IMR-90 (cell line): ENCODE results near the gene PPOX. TPM values are rescaled to one million over a fixed set of nuclear protein-coding genes. Genes with fewer than 3 reads are reported as not detected.
A peak's percentile ranks its signal among the peaks of the same experiment; 100 is the strongest.

ENCODE experiments used
- ATAC-seq: fragments of 200-7000 bp; cut with Tn5 transposase; 2 replicates; pipeline ENCODE4 v1.9.1; 2020; ENCODE audit warnings: low read depth, mild to moderate bottlenecking, moderate library complexity
- BruUV-seq: library from RNA; stranded (reverse); fragments of 400-500 nt; replicated peaks from 2 replicates; lab custom pipeline; 2021; lab: Mats Ljungman, UMichigan
- CTCF ChIA-PET: fragments of 300-600 bp; formaldehyde crosslinking; extraction: SDS; loops from one replicate; lab custom pipeline; 2021; ENCODE audit warnings: antibody characterized with exemption; lab: Yijun Ruan, JAX
- POLR2A ChIA-PET: fragments of 300-600 bp; sonication (Branson Sonifier 250); formaldehyde crosslinking; loops from one replicate; lab custom pipeline; 2022; ENCODE audit warnings: antibody characterized with exemption; ENCODE audit not compliant: unreplicated experiment; lab: Charles Lee
- DNase-seq: peaks from one replicate; pipeline ENCODE4 v3.0.0; 2013
- H2AFZ ChIP-seq: replicated peaks from 2 replicates; pipeline ENCODE3; 2013; ENCODE audit warnings: low read length, mild to moderate bottlenecking; ENCODE audit not compliant: poor library complexity
- H2AK5ac ChIP-seq: 2 replicates; pipeline ENCODE4 v1.6.1; 2013; ENCODE audit warnings: low read depth, low read length, inconsistent platforms
- H2AK9ac ChIP-seq: replicated peaks from 2 replicates; pipeline ENCODE3; 2013; ENCODE audit warnings: mild to moderate bottlenecking, low read depth, low read length, moderate library complexity; ENCODE audit not compliant: poor library complexity
- H2BK120ac ChIP-seq: 2 replicates; pipeline ENCODE4 v1.6.1; 2013; ENCODE audit warnings: low read depth, low read length, inconsistent platforms
- H2BK15ac ChIP-seq: 3 replicates; pipeline ENCODE4 v1.6.1; 2013; ENCODE audit warnings: low read depth, low read length, inconsistent platforms
- H2BK20ac ChIP-seq: 2 replicates; pipeline ENCODE4 v1.6.1; 2013; ENCODE audit warnings: low read depth, mild to moderate bottlenecking, inconsistent platforms, low read length, moderate library complexity
- H2BK5ac ChIP-seq: 2 replicates; pipeline ENCODE4 v1.6.1; 2013; ENCODE audit warnings: mild to moderate bottlenecking, low read depth, low read length, inconsistent platforms; ENCODE audit not compliant: poor library complexity, severe bottlenecking
- H3K14ac ChIP-seq: replicated peaks from 2 replicates; pipeline ENCODE4 v1.6.1; 2013; ENCODE audit warnings: low read depth, low read length, inconsistent platforms
- H3K18ac ChIP-seq: 2 replicates; pipeline ENCODE4 v1.6.1; 2013; ENCODE audit warnings: low read depth, low read length, control low read depth
- H3K23ac ChIP-seq: 2 replicates; pipeline ENCODE4 v1.6.1; 2013; ENCODE audit warnings: low read depth, low read length, inconsistent platforms
- H3K27ac ChIP-seq: 2 replicates; pipeline ENCODE4 v1.5.1; 2013; ENCODE audit warnings: mild to moderate bottlenecking, control low read depth, low read length; ENCODE audit not compliant: insufficient read depth
- H3K27me3 ChIP-seq: 2 replicates; pipeline ENCODE4 v1.6.1; 2013; ENCODE audit warnings: low read length; ENCODE audit not compliant: control insufficient read depth, insufficient read depth
- H3K36me3 ChIP-seq: 2 replicates; pipeline ENCODE4 v1.6.1; 2013; ENCODE audit warnings: low read length, mixed read lengths; ENCODE audit not compliant: control insufficient read depth, insufficient read depth
- H3K4ac ChIP-seq: 2 replicates; pipeline ENCODE4 v1.6.1; 2013; ENCODE audit warnings: low read depth, low read length, inconsistent platforms
- H3K4me1 ChIP-seq: 2 replicates; pipeline ENCODE4 v1.6.1; 2013; ENCODE audit warnings: low read length, mixed read lengths; ENCODE audit not compliant: control insufficient read depth, insufficient read depth
- H3K4me2 ChIP-seq: 2 replicates; pipeline ENCODE4 v1.6.1; 2013; ENCODE audit warnings: low read depth, mild to moderate bottlenecking, control low read depth, low read length, moderate library complexity
- H3K4me3 ChIP-seq: 2 replicates; pipeline ENCODE4 v1.5.1; 2013; ENCODE audit warnings: low read depth, mild to moderate bottlenecking, control low read depth, low read length, moderate library complexity; ENCODE audit not compliant: insufficient read depth
- H3K56ac ChIP-seq: 2 replicates; pipeline ENCODE4 v1.6.1; 2013; ENCODE audit warnings: low read length, inconsistent platforms; ENCODE audit not compliant: insufficient read depth; ENCODE audit errors: extremely low read depth
- H3K79me1 ChIP-seq, 2 experiments: 2 replicates each; pipeline ENCODE4 v1.6.1; 2013; ENCODE audit warnings: low read length in 2 of 2, inconsistent platforms in 1 of 2, low read depth in 1 of 2
- H3K9ac ChIP-seq: 2 replicates; pipeline ENCODE4 v1.6.1; 2013; ENCODE audit warnings: low read depth, low read length, control low read depth
- H3K9me1 ChIP-seq: 2 replicates; pipeline ENCODE4 v1.6.1; 2013; ENCODE audit warnings: low read length, inconsistent platforms; ENCODE audit not compliant: insufficient read depth
- H3K9me3 ChIP-seq: 2 replicates; pipeline ENCODE4 v1.6.1; 2013; ENCODE audit warnings: low read length; ENCODE audit not compliant: control insufficient read depth, insufficient read depth
- H4K20me1 ChIP-seq: 2 replicates; pipeline ENCODE4 v1.6.1; 2013; ENCODE audit warnings: low read length, inconsistent platforms; ENCODE audit not compliant: insufficient read depth
- H4K5ac ChIP-seq: 2 replicates; pipeline ENCODE4 v1.6.1; 2013; ENCODE audit warnings: mild to moderate bottlenecking, low read depth, low read length, control low read depth
- H4K8ac ChIP-seq, 2 experiments: 2 replicates each; pipeline ENCODE4 v1.6.1; 2013; ENCODE audit warnings: low read depth in 2 of 2, low read length in 2 of 2, control low read depth in 1 of 2, inconsistent platforms in 1 of 2
- H4K91ac ChIP-seq: 2 replicates; pipeline ENCODE4 v1.6.1; 2013; ENCODE audit warnings: low read depth, low read length, inconsistent platforms; ENCODE audit not compliant: insufficient read depth
- BHLHE40 ChIP-seq: fragments of 150-350 bp; IDR thresholded peaks from 2 replicates; pipeline ENCODE4 v1.6.1; 2016; ENCODE audit warnings: mild to moderate bottlenecking, low read depth, low read length
- CEBPB ChIP-seq: IDR thresholded peaks from 2 replicates; pipeline ENCODE4 v1.6.1; 2012; ENCODE audit warnings: low read depth, low read length, improper control_type of control experiment
- CHD1 ChIP-seq: IDR thresholded peaks from 2 replicates; pipeline ENCODE4 v1.6.1; 2012; ENCODE audit warnings: low read depth, low read length, improper control_type of control experiment
- FOS ChIP-seq: fragments of 150-350 bp; IDR thresholded peaks from 2 replicates; pipeline ENCODE4 v1.6.1; 2016; ENCODE audit warnings: low read depth, low read length
- MAZ ChIP-seq: IDR thresholded peaks from 2 replicates; pipeline ENCODE4 v1.6.1; 2012; ENCODE audit warnings: low read depth, mild to moderate bottlenecking, low read length, improper control_type of control experiment, moderate library complexity, borderline replicate concordance
- MXI1 ChIP-seq: IDR thresholded peaks from 2 replicates; pipeline ENCODE4 v1.6.1; 2012; ENCODE audit warnings: low read depth, mild to moderate bottlenecking, low read length, moderate library complexity, borderline replicate concordance
- NFE2L2 ChIP-seq: fragments of 150-350 bp; IDR thresholded peaks from 2 replicates; pipeline ENCODE4 v1.6.1; 2016; ENCODE audit warnings: low read depth, mild to moderate bottlenecking, low read length
- POLR2A ChIP-seq: IDR thresholded peaks from 2 replicates; pipeline ENCODE4 v1.6.1; 2012; ENCODE audit warnings: mild to moderate bottlenecking, low read depth, low read length
- RFX5 ChIP-seq: IDR thresholded peaks from 2 replicates; pipeline ENCODE4 v1.8.0; 2012; ENCODE audit warnings: low read depth, mild to moderate bottlenecking, low read length, moderate library complexity
- SMC3 ChIP-seq: fragments of 150-350 bp; IDR thresholded peaks from 2 replicates; pipeline ENCODE4 v1.6.1; 2016; ENCODE audit warnings: low read depth, mild to moderate bottlenecking, antibody characterized with exemption, low read length, moderate library complexity
- WGBS, 2 experiments: methylation state at CpG; one replicate each; pipeline versions ENCODE4 v1.1.5 to v1.1.7; 2013; ENCODE audit warnings: missing lambda C conversion rate in 2 of 2; ENCODE audit not compliant: insufficient read length in 1 of 2; ENCODE audit errors: extremely low coverage in 2 of 2; 5-methylcytosine and 5-hydroxymethylcytosine counted together
- dilution Hi-C: fragments of 300-500 bp; cut with HindIII; formaldehyde crosslinking; loops from one replicate; pipeline ENCODE4 v1.14.3; 2018; ENCODE audit warnings: low sequenced_read_pairs; ENCODE audit not compliant: unreplicated experiment
- in situ Hi-C: fragments of 300-500 bp; cut with MboI; formaldehyde crosslinking; loops from 3 replicates; pipeline ENCODE4 v1.14.3; 2019; ENCODE audit warnings: low sequenced_read_pairs, inconsistent platforms, mixed read lengths
- intact Hi-C: fragments of 100-400 bp; cut with micrococcal nuclease; formaldehyde crosslinking; loops from 2 replicates; pipeline ENCODE4 v1.10.0; 2022
- polyA plus RNA-seq, 3 experiments: library from polyadenylated mRNA; depleted of rRNA; stranded (reverse); fragments of >200 nt; gene quantifications; 2 replicates each; pipeline ENCODE4 v1.2.3, GENCODE V29; 2012; ENCODE audit warnings: low replicate concordance in 1 of 3
- total RNA-seq: library from RNA; depleted of rRNA; stranded (reverse); fragments of >200 nt; gene quantifications from 2 replicates; pipeline ENCODE4 v1.2.3, GENCODE V29; 2012

The PPOX gene
- total and polyA plus RNA-seq, 2 of the 4 experiments (the other 2 are of a cell fraction): 6.1 to 14.3 TPM

- Histone ChIP-seq H3K9ac (no peak overlapping the region), H2BK20ac (no peak overlapping the region), H2BK15ac (no peak overlapping the region), H4K5ac (no peak overlapping the region), H3K4me3 (no peak overlapping the region), H3K79me1 (peaks cover 14 to 24% of the 10 kb centered on the region in 2 experiments), H2AK5ac (no peak overlapping the region; the same call in 1 of the 2 replicates), H3K56ac (no peak overlapping the region), H2BK5ac (no peak overlapping the region), H3K27me3 (no peaks in the 10 kb centered on the region), H2AFZ (peak overlapping the region; percentile 94), H2BK120ac (no peak overlapping the region; the same call in 1 of the 2 replicates), H3K4me2 (no peak overlapping the region), H3K14ac (0 out of 2 replicates have a peak overlapping the region, but pooled peaks have one; percentile 24), H4K8ac (peak overlapping the region; percentile 42 to 96; a peak in 2 of 4 replicates), H3K27ac (no peak overlapping the region), H2AK9ac (peak overlapping the region; percentile 71), H4K20me1 (no peaks in the 10 kb centered on the region), H3K23ac (no peak overlapping the region), H4K91ac (0 out of 2 replicates have a peak overlapping the region, but pooled peaks have one; percentile 32), H3K18ac (no peak overlapping the region), H3K4me1 (peaks cover 31% of the 10 kb centered on the region), H3K9me3 (no peaks in the 10 kb centered on the region), H3K9me1 (peaks cover 24% of the 10 kb centered on the region), H3K4ac (peak overlapping the region; percentile 50), H3K36me3 (peaks cover 5% of the 10 kb centered on the region; the same call in 1 of the 2 replicates)
- TF ChIP-seq CHD1 (no peak), CEBPB (no peak), MAZ (no peak), NFE2L2 (no peak), POLR2A (no peak), SMC3 (no peak), RFX5 (no peak), MXI1 (no peak), BHLHE40 (no peak), FOS (no peak)
- dilution Hi-C loops (no loop called here), intact Hi-C loops (no loop called here), in situ Hi-C loops (no loop called here)
- 68% methylated on average over 5 of the region's 5 CpGs; no CpG with 5 or more reads in 1 of the 2 experiments for WGBS, 2 experiments
- DNase-seq: no peak
- ChIA-PET CTCF (no interaction called here), POLR2A (no interaction called here)
- BruUV-seq: no TSS peak
- ATAC-seq: no peak
Measured at GRCh38 chr1:161199506-161200139, 33.4 kb downstream of the PPOX start.
